HL-60/S4 treated with phorbol 12-myristate 13-acetate at 8.2 ng/mL for 4 days and 3 days (cell line): ENCODE data around the gene CNKSR2.

Source experiments
- in situ Hi-C: fragments of 300-500 bp; cut with MboI; formaldehyde crosslinking; loops from 2 replicates; pipeline ENCODE4 v1.15.0; 2022; ENCODE audit warnings: low sequenced_read_pairs

CNKSR2 gene

GRCh38 chrX:21606002-21606401 lies 231.8 kb downstream of the CNKSR2 start:
- in situ Hi-C loops, result no loop called here

- in situ Hi-C loops, result no loop called here
Observed at GRCh38 chrX:21610168-21610567, 235.9 kb downstream of the CNKSR2 start.

GRCh38 chrX:21612154-21612553 lies 237.9 kb downstream of the CNKSR2 start:
- in situ Hi-C loops, result no loop called here

- in situ Hi-C loops, result no loop called here
Observed at GRCh38 chrX:21616386-21616785, 242.2 kb downstream of the CNKSR2 start.

GRCh38 chrX:21620234-21620633 lies 246.0 kb downstream of the CNKSR2 start:
- in situ Hi-C loops, result no loop called here

- in situ Hi-C loops, result no loop called here
Observed at GRCh38 chrX:21623778-21624501, 249.7 kb downstream of the CNKSR2 start.

GRCh38 chrX:21632027-21632426 lies 257.8 kb downstream of the CNKSR2 start:
- in situ Hi-C loops, result no loop called here

- in situ Hi-C loops, result no loop called here
Observed at GRCh38 chrX:21638311-21638710, 264.1 kb downstream of the CNKSR2 start.

- in situ Hi-C loops, result no loop called here
Observed at GRCh38 chrX:21639775-21640174, 265.6 kb downstream of the CNKSR2 start.

GRCh38 chrX:21645431-21645830 lies 271.2 kb downstream of the CNKSR2 start:
- in situ Hi-C loops, result no loop called here

GRCh38 chrX:21645886-21646285 lies 271.7 kb downstream of the CNKSR2 start:
- in situ Hi-C loops, result no loop called here

GRCh38 chrX:21655901-21656586 lies 281.8 kb downstream of the CNKSR2 start:
- in situ Hi-C loops, result no loop called here

GRCh38 chrX:21656587-21657317 lies 282.5 kb downstream of the CNKSR2 start:
- in situ Hi-C loops, result no loop called here

GRCh38 chrX:21657318-21658151 lies 283.3 kb downstream of the CNKSR2 start:
- in situ Hi-C loops, result no loop called here

GRCh38 chrX:21658152-21658737 lies 284.0 kb downstream of the CNKSR2 start, which contains the start of gene KLHL34:
Gene KLHL34 (minus strand): TSS chrX:21658330. CDS start chrX:21657788, 542 bp downstream.
- in situ Hi-C loops, result no loop called here

- in situ Hi-C loops, result no loop called here
Observed at GRCh38 chrX:21658746-21659145, 284.5 kb downstream of the CNKSR2 start.

GRCh38 chrX:21659320-21659719 lies 285.1 kb downstream of the CNKSR2 start:
- in situ Hi-C loops, result no loop called here

- in situ Hi-C loops, result no loop called here
Observed at GRCh38 chrX:21660156-21660555, 285.9 kb downstream of the CNKSR2 start.

- in situ Hi-C loops, result no loop called here
Observed at GRCh38 chrX:21661316-21661715, 287.1 kb downstream of the CNKSR2 start.

GRCh38 chrX:21662761-21663160 lies 288.5 kb downstream of the CNKSR2 start:
- in situ Hi-C loops, result no loop called here
